ENCODE measurements around the gene TTC39A.

TTC39A gene

DNA sequence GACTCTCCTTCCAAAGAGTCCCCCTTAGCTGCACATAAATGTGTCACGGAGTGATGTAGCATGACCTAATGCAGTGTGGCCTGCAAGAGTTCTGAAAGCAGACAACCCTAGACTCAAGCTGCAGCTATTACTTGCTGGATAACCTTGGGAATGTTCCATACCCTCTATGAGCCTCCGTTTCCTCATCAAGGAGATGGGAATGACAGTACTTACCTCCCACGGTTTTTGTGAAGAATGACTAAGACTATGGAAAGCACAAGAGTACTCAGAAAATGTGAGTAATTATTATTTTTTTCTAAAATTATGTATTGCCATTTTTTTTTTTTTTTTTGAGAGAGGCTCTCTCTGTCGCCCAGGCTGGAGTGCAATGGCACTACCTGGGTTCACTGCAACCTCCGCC is 3.0 kb downstream of the TTC39A start:
- no peaks in the 10 kb centered on the region for H3K27me3 ChIP-seq (replicated peaks; ENCODE audit: insufficient read depth, low read length)
- H3K4me3 ChIP-seq (ENCODE audit: low read length): no peak overlapping the region
- no peak overlapping the region for H2AFZ ChIP-seq (ENCODE audit: low read length)

DNA sequence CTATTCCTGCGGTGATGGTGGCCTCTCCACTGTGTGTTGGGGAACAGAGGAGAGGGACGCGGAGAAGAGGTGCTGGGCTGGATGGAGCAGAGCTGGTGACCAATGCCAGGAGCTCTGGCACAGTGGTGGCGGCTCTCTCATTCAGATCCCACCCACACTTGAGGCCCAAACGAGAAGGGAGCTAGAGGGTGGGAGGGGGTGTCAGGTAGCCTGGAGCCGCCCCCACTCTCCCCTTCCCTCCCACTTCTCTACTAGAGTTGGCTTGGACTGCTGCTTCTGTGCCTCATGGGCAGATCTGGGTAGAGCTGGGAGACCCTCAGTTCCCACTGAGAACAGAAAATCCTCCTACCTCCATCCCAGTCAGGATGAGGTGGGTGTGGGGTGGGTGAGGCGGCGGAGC is 3.5 kb downstream of the TTC39A start:
- H3K9me2 ChIP-seq (replicated peaks; ENCODE audit: insufficient read depth, low read length): no peaks in the 10 kb centered on the region
- H3K9me3 ChIP-seq (replicated peaks; ENCODE audit: insufficient read depth, low read length): no peaks in the 10 kb centered on the region
- no peaks in the 10 kb centered on the region for H4K20me1 ChIP-seq (ENCODE audit: insufficient read depth, low read length)
- no peak overlapping the region for H3K4me3 ChIP-seq (ENCODE audit: low read length)
- H3K4me2 ChIP-seq (ENCODE audit: low read depth, low read length): no peak overlapping the region
- no peak overlapping the region for H3K27ac ChIP-seq (ENCODE audit: low read length)
- H2AFZ ChIP-seq (ENCODE audit: low read length): no peak overlapping the region
- peaks cover 10% of the 10 kb centered on the region for H3K4me1 ChIP-seq (ENCODE audit: low read length)
- no peak overlapping the region for H3K9ac ChIP-seq (ENCODE audit: low read length)
- H3K36me3 ChIP-seq (replicated peaks; ENCODE audit: insufficient read depth, low read length): no peaks in the 10 kb centered on the region
- H3K27me3 ChIP-seq (replicated peaks; ENCODE audit: insufficient read depth, low read length): no peaks in the 10 kb centered on the region
- H3K79me2 ChIP-seq (ENCODE audit: low read length): no peaks in the 10 kb centered on the region
- TF ChIP-seq, protein P1, sequence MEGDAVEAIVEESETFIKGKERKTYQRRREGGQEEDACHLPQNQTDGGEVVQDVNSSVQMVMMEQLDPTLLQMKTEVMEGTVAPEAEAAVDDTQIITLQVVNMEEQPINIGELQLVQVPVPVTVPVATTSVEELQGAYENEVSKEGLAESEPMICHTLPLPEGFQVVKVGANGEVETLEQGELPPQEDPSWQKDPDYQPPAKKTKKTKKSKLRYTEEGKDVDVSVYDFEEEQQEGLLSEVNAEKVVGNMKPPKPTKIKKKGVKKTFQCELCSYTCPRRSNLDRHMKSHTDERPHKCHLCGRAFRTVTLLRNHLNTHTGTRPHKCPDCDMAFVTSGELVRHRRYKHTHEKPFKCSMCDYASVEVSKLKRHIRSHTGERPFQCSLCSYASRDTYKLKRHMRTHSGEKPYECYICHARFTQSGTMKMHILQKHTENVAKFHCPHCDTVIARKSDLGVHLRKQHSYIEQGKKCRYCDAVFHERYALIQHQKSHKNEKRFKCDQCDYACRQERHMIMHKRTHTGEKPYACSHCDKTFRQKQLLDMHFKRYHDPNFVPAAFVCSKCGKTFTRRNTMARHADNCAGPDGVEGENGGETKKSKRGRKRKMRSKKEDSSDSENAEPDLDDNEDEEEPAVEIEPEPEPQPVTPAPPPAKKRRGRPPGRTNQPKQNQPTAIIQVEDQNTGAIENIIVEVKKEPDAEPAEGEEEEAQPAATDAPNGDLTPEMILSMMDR (IDR thresholded peaks at IDR 0.05; ENCODE audit: low read length): no peak
- TF ChIP-seq EZH2phosphoT487 (IDR thresholded peaks at IDR 0.05; ENCODE audit: low read length) (no peak), EZH2 (optimal IDR thresholded peaks at IDR 0.05; ENCODE audit: low read depth, low read length) (no peak)
- DNase-seq: no peak
- no peaks in the 10 kb centered on the region for H3F3A ChIP-seq (ENCODE audit: insufficient read depth, low read length)

More for the DNA sequence above, 3.0 kb downstream of the TTC39A start:
- H3K9ac ChIP-seq (ENCODE audit: low read length): no peak overlapping the region
- DNase-seq: no peak
- H3F3A ChIP-seq (ENCODE audit: insufficient read depth, low read length): no peaks in the 10 kb centered on the region
- H3K36me3 ChIP-seq (replicated peaks; ENCODE audit: insufficient read depth, low read length): no peaks in the 10 kb centered on the region
- H4K20me1 ChIP-seq (ENCODE audit: insufficient read depth, low read length): no peaks in the 10 kb centered on the region
- no peaks in the 10 kb centered on the region for H3K79me2 ChIP-seq (ENCODE audit: low read length)
- no peak overlapping the region for H3K27ac ChIP-seq (ENCODE audit: low read length)
- peaks cover 10% of the 10 kb centered on the region for H3K4me1 ChIP-seq (ENCODE audit: low read length)
- no peaks in the 10 kb centered on the region for H3K9me3 ChIP-seq (replicated peaks; ENCODE audit: insufficient read depth, low read length)
- no peak overlapping the region for H3K4me2 ChIP-seq (ENCODE audit: low read depth, low read length)
- TF ChIP-seq, protein P1 (IDR thresholded peaks at IDR 0.05; ENCODE audit: low read length): no peak
- TF ChIP-seq EZH2phosphoT487 (IDR thresholded peaks at IDR 0.05; ENCODE audit: low read length): no peak
- TF ChIP-seq EZH2 (optimal IDR thresholded peaks at IDR 0.05; ENCODE audit: low read depth, low read length): no peak
- H3K9me2 ChIP-seq (replicated peaks; ENCODE audit: insufficient read depth, low read length): no peaks in the 10 kb centered on the region

DNA sequence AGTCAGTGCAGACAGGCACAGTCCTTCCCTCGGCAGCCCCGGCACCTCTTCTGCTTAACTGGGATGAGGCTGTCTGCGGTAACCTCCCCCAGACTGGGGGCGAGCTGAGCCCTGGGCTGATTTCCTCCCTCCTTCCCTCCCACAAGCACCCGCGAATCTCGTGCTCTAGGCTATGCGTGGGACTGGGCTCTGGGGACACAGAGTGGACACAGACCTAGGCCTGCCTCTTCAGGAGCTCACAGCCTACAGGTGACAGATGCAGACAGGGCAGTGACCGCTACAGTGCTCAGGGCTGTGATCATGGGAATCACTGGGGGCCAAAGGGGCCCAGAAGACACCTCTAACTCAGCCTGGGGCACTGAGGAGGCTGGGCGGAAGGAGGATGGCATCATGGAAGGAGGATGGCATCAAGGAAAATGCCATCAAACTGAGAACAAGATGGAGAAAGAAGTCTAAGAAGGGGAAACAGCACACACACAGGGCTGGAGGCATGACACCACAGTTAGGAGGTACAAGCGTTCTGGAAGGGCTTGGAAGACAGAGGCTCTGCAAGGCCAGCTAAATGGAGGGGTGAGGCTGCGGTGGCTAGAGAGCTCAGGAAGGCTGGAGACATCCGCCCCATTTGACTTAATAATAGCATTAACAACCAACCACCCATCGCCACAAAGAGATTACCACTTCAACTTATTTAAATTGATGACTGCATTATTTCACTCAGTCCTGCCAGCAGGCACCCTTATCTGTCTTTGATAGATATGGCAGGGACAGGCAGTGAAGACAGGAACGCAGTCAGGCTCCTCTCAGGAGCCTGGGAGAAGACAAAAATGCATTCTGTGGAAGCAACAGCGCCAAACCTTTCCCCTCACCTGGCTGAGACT is 4.2 kb downstream of the TTC39A start:
- no peak overlapping the region for H3K9ac ChIP-seq (ENCODE audit: low read length)
- no peaks in the 10 kb centered on the region for H3F3A ChIP-seq (ENCODE audit: insufficient read depth, low read length)
- no peak overlapping the region for H3K4me2 ChIP-seq (ENCODE audit: low read depth, low read length)

More for the DNA sequence above, 4.2 kb downstream of the TTC39A start:
- no peaks in the 10 kb centered on the region for H3K79me2 ChIP-seq (ENCODE audit: low read length)
- no peaks in the 10 kb centered on the region for H3K9me2 ChIP-seq (replicated peaks; ENCODE audit: insufficient read depth, low read length)
- no peaks in the 10 kb centered on the region for H3K9me3 ChIP-seq (replicated peaks; ENCODE audit: insufficient read depth, low read length)
- no peak overlapping the region for H3K27ac ChIP-seq (ENCODE audit: low read length)
- TF ChIP-seq, protein P1 (IDR thresholded peaks at IDR 0.05; ENCODE audit: low read length): no peak
- TF ChIP-seq EZH2 (optimal IDR thresholded peaks at IDR 0.05; ENCODE audit: low read depth, low read length): no peak
- no peak for TF ChIP-seq EZH2phosphoT487 (IDR thresholded peaks at IDR 0.05; ENCODE audit: low read length)
- no peak for DNase-seq
- H3K4me1 ChIP-seq (ENCODE audit: low read length): peaks cover 5% of the 10 kb centered on the region
- H3K36me3 ChIP-seq (replicated peaks; ENCODE audit: insufficient read depth, low read length): no peaks in the 10 kb centered on the region
- no peak overlapping the region for H2AFZ ChIP-seq (ENCODE audit: low read length)
- H3K27me3 ChIP-seq (replicated peaks; ENCODE audit: insufficient read depth, low read length): no peaks in the 10 kb centered on the region
- H3K4me3 ChIP-seq (ENCODE audit: low read length): no peak overlapping the region
- H4K20me1 ChIP-seq (ENCODE audit: insufficient read depth, low read length): no peaks in the 10 kb centered on the region

All from MM.1S (cell line).